ENCODE results near the gene APPL2. TPM values are rescaled to one million over a fixed set of nuclear protein-coding genes. Genes with fewer than 3 reads are reported as not detected.
"Not testable (repeated sequence)": the region's sequence is repeated elsewhere in the genome, so short reads cannot be mapped to it uniquely, and the experiment has no call there.

APPL2 gene
- polyA plus RNA-seq, 10 donors, result 20.0 to 44.5 (median 29.8) TPM

DNA sequence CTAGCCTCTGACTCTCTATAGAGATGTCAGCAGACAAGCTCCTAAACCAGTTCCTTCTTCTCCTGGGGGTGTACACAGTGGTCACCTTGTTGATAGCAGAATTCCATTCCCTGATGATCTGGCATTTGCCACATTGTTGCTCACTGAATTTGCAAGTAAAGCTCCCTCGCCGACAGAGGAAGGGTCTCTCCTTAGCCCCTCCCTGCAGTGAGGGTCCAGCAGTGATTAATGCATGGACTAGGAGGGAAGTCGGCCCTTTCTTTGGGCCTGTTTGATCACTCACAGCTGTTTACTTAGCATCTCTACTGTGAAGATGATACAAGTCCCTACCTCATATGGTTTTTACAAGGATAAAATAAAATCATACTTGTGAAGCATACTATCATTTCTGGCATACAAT, 23.3 kb upstream of the APPL2 start:
- no peak for DNase-seq

DNA sequence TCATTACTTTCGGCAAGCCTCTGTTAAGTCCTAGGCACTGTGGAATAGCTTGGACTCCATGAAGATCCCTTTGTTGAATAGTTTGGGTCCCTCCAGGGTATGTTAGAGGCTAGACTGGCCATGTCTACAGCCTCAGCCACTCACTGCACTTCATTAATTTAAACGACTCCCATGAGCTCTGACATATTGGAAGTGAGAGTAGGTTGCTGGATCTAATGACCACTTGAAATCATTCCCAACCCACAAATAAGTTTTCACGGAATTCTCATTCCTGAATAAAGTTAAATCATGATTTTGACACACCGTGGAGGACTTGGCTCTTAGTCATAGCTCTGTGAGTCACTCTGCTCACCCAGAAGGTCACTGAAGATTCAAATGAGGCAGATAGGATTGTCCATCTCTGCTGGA, 21.4 kb upstream of the APPL2 start:
- peak in 1 of 3 donors; percentile 94 for DNase-seq

DNA sequence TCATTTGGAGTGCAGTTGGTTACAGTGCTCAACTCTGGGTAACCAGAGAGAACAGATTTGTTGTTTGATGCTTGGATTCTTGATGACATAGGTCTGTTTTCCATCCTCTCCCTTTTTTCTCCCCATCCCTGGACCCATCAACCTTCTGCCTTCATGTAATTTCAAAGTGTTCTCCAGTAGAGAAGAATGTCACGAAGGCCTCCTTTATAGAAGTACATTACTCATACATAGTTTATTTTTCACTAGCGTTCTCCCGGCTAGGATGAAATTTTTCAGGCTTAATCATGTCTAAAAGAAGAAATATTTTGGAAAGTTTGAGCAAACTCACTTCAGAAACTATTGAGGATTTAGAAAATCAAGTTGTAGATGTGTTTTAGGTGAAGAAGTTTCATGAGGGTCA, 20.9 kb upstream of the APPL2 start:
- peak in 1 of 3 donors; percentile 88 for DNase-seq

DNA sequence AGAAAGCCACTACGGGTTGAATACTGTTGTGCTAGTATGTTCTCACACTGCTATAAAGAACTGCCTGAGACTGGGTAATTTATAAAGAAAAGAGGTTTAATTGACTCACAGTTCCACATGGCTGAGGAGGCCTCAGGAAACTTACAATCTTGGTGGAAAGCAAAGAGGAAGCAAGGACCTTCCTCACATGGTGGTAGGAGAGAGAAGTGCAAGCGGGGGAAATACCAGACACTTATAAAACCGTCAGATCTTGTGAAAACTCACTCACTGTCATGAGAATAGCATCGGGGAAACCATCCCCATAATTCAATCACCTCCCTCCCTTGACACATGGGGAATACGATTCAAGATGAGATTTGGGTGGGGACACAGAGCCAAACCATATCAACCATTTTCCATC, 20.5 kb upstream of the APPL2 start:
- DNase-seq, result not testable (repeated sequence)

DNA sequence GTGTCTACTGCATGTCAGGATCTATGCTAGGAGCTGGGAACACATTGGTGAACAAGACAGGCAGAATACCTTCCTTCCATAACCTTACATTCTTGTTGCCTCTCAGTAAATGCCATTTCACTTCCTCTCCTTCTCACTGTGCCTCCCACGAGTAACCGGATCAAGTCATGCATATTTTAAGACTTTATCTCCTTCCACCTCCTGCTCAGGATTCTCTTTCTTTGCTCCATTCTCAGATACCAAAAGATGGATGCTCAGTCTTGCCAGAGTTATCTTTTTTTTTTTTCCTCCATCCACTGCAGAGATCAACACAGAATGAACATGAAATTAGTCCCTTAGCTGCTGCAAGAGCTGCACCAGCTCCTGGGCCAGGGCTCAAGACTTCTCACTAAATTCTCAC, 20.0 kb upstream of the APPL2 start:
- no peak for DNase-seq

DNA sequence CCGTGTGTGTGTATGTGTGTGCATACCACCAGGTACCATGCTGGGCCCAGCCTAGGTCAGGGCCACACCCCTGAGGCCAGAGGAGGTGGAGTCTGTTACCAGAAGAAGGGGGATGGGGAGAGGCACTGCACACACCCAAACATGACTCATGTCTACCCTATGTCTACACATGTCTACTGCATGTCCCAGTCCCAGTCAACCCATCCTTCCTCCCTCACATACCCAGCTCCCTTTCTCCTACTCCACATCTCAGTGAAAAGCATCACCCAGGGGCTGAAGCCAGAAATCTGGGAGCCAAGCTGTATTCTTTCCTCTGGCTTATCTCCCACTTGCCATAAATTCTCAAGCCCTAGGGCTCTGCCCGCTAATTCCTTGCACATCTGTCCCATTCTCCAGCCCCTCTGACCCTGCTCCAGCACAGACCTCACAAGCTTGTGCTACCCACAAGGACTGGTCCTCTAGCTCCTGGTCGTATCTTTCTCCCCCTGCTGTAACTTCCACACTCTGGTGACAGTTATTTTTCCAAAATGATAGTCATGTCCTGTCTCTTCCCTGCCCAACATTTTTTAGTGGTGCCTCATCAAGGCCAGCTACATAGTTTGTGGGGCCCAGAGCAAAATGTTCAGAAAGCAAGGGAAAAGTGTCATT, 18.0 kb upstream of the APPL2 start:
- DNase-seq, result peak in 2 of 3 donors; percentile 31 to 86

DNA sequence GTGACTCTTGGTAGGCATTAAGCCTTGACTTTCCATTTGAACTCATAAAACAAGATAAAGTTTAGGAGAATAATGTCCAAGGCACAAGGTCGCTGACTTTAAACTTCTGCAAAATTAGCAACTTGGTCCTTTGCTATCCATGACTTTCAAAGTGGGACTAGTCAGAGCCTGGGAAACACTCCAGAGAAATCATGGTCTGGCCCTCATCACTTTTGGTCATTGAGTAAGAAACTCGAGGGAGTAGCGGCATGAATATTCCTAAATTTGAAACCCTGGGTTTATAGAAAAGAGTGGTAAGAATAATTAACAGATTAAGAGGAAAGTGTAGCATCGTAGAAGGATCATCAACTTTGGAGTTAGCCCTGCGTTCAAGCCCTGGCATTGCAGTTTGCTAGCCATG, 16.9 kb upstream of the APPL2 start:
- no peak for DNase-seq

DNA sequence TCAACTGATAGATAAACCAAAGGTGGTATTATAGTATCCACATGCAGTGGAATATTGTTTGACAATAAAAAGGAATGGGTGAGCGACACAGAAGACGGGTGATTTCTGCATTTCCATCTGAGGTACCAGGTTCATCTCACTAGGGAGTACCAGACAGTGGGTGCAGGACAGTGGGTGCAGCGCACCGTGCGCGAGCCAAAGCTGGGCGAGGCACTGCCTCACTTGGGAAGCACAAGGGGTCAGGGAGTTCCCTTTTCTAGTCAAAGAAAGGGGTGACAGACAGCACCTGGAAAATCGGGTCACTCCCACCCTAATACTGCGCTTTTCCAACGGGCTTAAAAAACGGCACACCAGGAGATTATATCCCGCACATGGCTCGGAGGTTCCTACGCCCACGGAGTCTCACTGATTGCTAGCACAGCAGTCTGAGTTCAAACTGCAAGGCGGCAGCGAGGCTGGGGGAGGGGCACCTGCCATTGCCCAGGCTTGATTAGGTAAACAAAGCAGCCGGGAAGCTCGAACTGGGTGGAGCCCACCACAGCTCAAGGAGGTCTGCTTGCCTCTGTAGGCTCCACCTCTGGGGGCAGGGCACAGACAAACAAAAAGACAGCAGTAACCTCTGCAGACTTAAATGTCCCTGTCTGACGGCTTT, 9.9 kb upstream of the APPL2 start:
- not testable (repeated sequence) for DNase-seq

DNA sequence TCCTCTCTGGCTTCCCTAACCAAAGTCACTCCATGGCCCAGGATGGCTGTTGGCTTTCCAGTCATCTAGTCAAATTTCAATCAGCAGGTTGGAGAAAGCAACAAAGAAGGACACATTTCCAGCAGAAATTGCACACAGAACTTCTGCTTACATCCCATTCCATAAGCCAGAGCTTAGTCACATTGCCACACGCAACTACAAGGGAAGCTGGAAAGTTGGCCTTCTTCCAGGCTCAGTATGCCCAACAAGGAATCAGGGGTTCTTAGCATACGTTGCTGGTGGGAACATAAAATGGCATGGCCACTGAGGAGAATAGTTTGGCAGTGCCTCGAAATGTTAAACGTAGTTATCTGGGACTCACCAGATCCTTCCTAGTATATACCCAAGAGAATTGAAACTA, 9.3 kb upstream of the APPL2 start:
- DNase-seq, result no peak

DNA sequence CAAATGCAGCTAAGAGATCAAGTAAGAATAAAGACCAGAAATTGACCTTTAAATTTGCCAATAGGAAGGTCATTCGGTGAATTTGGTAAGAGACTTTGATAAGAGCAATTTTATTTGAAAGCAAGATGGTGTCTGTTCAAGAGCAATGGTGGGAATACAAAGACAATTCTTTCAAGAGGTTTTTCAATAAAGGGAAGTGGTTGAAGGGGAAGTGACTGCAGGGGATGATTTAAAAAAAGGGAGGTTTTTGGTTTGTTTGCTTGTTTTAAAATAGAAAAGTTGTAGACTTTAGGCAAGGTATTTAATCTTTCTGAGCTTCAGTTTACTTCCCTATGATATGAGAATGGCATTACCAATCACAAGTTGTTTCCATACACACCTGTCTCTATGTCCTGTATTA, 4.3 kb upstream of the APPL2 start:
- no peak for DNase-seq

DNA sequence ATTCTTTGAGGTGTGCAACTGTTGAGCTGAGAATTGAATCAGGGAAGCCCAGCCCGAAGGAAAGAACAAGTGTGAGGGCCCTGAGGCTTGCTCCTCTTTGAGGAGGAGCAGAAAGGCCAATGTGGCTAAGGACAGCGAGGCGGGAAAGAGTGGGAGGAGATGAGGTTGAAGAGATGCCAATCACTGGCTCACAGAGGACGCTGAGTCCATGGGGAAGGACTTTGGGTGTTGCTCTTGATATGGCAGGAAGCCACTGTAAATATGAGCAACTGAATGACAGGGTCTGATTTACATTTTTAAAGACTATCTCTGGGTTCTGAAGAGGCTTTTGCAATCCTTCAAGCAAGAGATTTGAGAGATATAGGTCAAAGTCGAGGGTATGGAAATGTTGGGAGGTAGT, 3.3 kb upstream of the APPL2 start:
- DNase-seq, result no peak

DNA sequence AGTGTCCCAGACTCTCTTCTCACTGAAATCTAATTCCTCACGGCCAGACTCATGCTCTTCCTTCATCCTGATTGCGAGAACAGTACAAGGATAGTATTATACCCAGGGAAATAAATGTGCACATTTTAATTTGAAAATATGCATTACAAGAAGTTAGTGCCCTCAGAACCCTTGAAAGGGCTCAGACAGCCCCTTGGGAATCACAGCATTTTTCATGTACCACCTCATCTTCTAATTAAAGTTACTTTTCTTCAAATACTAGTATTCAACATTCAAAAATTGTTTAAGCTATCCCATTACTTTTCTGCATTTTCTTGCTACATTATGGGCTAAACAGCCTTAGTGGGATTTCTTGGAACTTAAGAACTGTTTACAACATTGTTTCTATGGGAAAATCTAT, 1.7 kb upstream of the APPL2 start:
- no peak for DNase-seq

DNA sequence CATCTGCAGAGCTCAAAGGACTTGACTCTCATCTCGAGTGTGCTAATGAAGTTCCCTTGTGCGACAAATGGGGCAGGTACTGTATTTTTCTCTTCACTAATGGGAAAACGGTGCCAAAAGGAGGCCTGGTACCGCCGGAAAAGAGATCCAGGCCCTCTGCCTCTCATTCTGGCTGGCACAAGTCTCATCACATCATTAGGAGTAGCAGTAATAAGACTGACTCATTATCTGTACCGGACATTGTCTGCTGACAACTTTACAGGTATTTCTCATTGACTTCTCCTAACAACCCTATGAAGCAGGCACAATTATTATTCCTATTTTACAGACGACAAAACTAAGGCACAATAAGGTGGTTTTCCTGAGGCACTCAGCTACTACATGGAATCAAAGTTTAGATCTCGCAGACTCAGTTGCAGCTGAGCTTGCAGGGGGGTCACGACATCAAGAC, 668 bp downstream of the APPL2 start:
- DNase-seq, result peak in 1 of 3 donors; percentile 52

DNA sequence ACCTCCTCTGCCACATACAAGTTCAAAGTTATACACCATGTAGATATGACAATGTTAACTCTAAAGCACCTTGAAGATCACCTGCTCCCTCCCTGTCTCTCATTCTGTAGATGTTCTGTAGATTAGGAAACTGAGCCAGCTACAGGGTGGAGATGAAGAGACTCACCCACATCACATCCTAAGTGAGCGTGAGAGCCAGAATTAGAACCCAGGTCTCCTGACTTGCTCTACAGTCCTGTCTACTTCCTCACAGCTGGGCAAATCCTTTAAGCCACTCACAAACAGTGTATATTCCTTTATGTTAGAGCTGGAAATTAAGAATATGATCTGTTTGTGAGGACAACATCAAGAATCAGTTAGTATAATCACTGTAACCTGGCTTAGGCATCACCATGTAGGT, 1.8 kb downstream of the APPL2 start:
- DNase-seq, result no peak

DNA sequence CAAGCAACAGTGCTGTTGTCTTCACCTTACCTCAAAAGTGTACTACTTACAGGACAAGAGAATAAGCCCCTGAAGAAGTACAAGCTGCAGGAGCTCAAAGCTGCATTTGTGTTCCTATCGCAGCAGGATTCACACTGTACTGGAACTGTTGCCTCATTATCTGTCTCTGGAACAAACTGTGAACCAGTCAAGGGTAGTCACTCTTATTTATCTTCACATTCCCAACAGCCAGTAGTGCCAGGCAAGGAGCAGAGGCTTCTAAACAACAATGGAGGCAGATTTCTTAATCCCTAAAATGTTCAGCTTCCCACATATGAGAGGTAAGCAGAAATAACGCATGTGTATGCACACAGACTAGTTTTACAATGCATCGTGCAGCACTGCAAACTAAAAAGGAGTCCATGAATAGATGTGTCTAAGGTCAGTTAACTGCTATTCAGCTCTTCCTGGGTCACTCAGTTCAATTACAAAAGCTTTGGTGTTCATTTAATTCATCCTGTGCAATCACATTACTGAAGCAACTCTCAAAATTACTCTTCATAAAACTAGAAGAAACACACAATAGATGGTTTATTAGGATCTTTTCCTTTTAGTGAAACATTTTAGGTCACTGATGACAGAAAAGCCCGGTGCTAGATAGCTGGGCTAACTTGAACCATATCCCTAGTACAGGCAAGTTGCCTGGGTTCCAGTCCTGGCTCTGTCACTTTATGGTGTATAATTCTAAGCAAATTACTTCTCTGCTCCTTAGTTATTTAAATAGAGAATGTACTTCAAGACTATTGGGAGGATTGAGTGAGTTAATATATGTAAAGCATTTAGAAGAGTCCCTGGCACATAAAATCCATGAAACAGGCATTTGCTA, 2.7 kb downstream of the APPL2 start:
- no peak for DNase-seq

DNA sequence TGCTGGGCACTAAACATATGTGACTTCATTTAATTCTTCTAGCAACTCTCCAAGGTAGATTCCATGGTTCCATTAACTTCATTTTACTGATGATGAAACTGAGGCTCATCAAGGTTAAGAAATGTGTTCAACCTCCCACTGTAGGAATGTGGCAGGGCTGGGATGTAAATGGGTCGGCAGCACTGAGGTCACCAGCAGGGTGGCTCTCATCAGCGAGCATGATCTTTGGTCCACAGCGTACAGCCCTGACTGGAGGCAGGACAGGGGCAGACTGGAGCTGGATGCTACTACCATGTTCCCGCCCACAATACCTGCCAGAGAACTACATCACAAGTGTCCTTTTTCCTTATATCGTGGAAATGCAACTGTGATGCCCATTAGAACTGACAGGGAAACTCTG, 4.6 kb downstream of the APPL2 start:
- no peak for DNase-seq

DNA sequence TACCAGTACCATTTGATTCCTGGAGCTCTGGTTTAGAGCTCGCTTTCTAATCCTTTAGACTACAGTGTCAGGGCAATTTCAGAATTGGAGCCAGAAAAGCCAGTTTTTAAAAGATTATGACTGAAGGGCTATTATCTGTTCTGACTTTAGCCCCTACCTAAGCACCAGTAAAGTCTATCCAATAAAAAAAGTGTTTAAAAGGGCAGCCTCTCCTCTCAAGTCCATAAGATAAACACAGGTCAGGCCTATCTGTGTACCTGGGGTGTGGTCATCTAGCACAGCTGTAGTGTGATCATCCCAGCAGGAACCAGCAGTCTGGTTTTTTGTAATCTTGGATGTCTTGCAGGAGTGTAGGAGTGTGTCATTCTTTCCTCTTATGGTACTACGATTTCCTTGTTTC, 6.6 kb downstream of the APPL2 start:
- DNase-seq, result no peak

DNA sequence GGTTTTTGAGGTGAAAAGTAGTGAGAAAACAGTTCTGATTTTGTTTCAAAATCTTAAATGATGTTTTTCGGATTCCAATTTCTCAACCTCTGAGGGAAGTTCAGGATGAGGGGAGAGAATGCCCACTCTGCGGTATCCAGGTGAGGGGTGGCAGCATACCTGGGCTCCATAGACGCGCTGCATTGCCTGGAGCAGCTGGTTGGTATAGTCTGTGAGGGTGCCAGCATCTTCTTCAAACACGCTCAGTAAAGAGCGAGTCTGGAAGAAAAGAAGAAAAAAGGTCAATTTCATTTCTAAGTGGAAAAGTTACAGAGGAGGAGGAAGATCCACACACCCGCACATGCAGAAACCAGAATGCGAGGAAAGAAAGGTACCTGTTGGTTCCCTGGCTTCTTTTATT, 7.0 kb downstream of the APPL2 start:
- DNase-seq, result no peak

DNA sequence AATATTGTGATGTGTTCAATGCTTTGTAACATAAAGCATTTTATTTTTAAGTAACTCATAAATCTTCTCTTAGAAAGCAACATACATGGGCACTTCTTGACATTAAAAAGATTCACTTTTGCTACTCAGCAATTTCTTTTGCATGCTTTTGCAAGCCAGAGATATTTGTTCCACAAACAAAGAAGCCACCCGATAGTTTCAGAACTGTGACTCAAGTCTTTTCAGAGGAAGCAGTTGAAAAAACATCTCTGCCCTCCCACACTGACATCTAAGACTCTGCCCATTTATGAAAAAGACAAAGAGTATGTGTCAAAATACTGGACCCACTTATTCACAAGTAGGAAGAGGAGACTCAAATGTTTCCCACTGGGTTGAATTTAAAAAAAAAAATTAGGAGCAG, 7.5 kb downstream of the APPL2 start:
- DNase-seq, result peak in 1 of 3 donors; percentile 49

DNA sequence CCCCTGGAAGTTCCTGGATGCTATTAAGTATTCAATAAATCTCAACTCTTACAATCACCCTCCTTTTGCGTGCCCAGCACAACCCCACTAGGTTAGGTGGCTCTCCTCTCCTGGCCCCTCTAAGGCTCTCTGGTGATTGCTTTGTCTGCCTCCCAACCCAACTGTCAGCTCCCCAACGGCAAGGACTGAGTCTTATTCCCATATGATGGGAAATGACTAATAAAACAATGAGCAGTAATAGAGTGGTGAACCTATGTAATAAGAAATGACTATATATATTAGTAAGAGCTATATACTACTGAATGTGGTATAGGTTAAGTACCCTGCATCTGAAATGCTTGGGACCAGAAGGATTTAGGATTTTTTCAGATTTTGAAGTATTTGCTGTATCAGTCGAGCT, 8.1 kb downstream of the APPL2 start:
- peak in 1 of 3 donors; percentile 19 for DNase-seq

DNA sequence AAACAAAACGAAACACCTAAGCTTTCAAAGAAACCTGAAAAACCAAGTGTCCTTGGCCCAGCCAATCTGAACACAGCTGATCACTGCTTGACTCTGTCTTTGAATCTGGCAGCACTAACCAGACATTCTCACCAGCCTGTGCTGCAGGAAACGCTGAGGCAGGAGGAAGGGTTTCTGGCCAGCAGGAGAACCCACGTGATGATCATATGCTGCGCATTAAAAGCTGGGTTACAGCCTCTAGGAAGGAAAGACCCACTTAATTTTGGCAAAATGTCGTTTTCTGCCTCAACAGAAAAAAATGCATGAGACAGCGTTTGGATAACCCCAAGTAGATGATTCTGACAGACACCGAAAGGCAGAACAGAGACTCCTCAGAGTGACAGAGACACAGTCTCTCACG, 9.8 kb downstream of the APPL2 start:
- DNase-seq, result peak; percentile 77 to 94 (median 88)

DNA sequence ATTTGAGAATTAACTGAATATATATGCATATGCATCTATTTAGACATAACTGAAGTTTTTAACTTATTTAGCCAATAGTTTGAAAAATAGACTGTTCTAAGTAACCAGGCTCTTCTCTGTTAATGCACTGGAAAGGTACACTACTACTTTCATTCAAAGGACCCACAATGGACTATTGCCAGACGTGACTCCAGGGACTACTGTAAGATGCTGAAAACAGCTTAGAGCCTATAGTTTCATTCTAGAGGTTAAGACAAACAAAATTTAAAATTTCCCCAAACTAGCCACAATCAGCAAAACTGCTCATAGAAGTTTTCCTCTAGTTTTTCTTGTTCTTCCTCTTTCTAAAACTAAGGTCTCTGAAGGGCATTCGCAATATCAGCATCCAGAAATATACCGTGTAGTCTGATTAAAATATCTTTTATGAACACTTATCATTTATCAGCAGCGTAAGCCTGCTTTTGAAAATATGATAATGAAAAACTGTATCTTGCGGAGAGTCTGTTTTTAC, 10.4 kb downstream of the APPL2 start:
- DNase-seq, result no peak

DNA sequence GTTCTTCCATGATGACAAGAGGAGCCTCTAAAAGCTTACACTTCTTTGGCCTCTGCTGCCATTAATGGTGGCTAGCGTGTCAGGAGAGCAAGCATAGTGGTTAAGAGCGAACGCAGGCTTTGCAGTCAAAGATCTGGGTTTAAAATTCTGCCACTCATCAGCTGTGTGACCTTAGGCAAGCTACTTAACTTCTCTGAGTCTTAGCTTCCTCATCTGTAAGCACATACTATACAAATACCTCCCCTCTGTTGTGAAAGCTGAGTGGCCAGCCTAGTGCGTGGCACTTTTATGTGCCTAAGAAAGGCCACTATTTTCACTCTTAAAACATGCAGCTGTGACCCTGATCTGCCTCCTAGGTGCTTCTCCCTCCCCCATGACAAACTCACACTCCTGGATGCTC, 11.6 kb downstream of the APPL2 start:
- no peak for DNase-seq

All from muscle of back (tissue), 11 donors.